ENCODE data around the gene TRANK1.

GRCh38 chr3:36957862-36958686 is 13.2 kb upstream of the TRANK1 start:
- no peak for TF ChIP-seq CTCF (IDR thresholded peaks at IDR 0.05; ENCODE audit: low read depth, low read length, poor library complexity, severe bottlenecking)
- no peak for TF ChIP-seq EZH2phosphoT487 (IDR thresholded peaks at IDR 0.05; ENCODE audit: borderline replicate concordance, low read length)
